OCI-LY7 (cell line): Measurements from ENCODE around the gene CES4A. TPM values are rescaled to one million over a fixed set of nuclear protein-coding genes. Genes with fewer than 3 reads are reported as not detected.

ENCODE experiments used
- BruUV-seq: library from RNA; stranded (reverse); fragments of 400-500 nt; replicated peaks from 2 replicates; lab custom pipeline; 2021; lab: Mats Ljungman, UMichigan
- CTCF ChIA-PET: fragments of 300-600 bp; sonication (Branson Sonifier 250); formaldehyde crosslinking; loops from one replicate; lab custom pipeline; 2022; ENCODE audit warnings: antibody characterized with exemption; ENCODE audit not compliant: unreplicated experiment; lab: Charles Lee
- POLR2A ChIA-PET: fragments of 300-600 bp; sonication (Branson Sonifier 250); formaldehyde crosslinking; loops from one replicate; lab custom pipeline; 2022; ENCODE audit warnings: antibody characterized with exemption; lab: Charles Lee
- DNase-seq: peaks from one replicate; pipeline ENCODE4 v3.0.0-alpha.2; 2015; ENCODE audit warnings: low spot score
- H2AFZ ChIP-seq: fragments of 200-600 bp; sonication (generic), shearing (Covaris generic); 2 replicates; pipeline ENCODE4 v1.6.1; 2014; ENCODE audit warnings: mild to moderate bottlenecking, antibody characterized with exemption, low read length, moderate library complexity
- H3K27ac ChIP-seq: fragments of 200-600 bp; sonication (generic); 2 replicates; pipeline ENCODE4 v1.5.1; 2014; ENCODE audit warnings: mixed run types, low read depth, mild to moderate bottlenecking, moderate library complexity, low read length, inconsistent platforms; ENCODE audit not compliant: poor library complexity, severe bottlenecking
- H3K36me3 ChIP-seq: fragments of 200-600 bp; sonication (generic); 2 replicates; pipeline ENCODE4 v1.6.1; 2014; ENCODE audit warnings: mild to moderate bottlenecking, antibody characterized with exemption, low read length, moderate library complexity, mixed read lengths; ENCODE audit not compliant: insufficient read depth
- H3K4me1 ChIP-seq: fragments of 200-600 bp; sonication (generic); 2 replicates; pipeline ENCODE4 v1.5.1; 2014; ENCODE audit warnings: mild to moderate bottlenecking, low read length; ENCODE audit not compliant: insufficient read depth, poor library complexity, severe bottlenecking
- H3K4me2 ChIP-seq: fragments of 200-600 bp; sonication (generic); 2 replicates; pipeline ENCODE4 v1.6.1; 2014; ENCODE audit warnings: mild to moderate bottlenecking, low read length
- H3K4me3 ChIP-seq: fragments of 200-600 bp; sonication (generic); 2 replicates; pipeline ENCODE4 v1.5.1; 2014; ENCODE audit warnings: mild to moderate bottlenecking, low read depth, low read length; ENCODE audit not compliant: poor library complexity, severe bottlenecking
- H3K79me2 ChIP-seq: fragments of 200-600 bp; sonication (generic); 2 replicates; pipeline ENCODE4 v1.6.1; 2016; ENCODE audit warnings: low read depth, mild to moderate bottlenecking, low read length, moderate library complexity, mixed read lengths; ENCODE audit not compliant: insufficient read depth
- H3K9me2 ChIP-seq: fragments of 200-600 bp; sonication (generic); 2 replicates; pipeline ENCODE4 v1.6.1; 2016; ENCODE audit warnings: mild to moderate bottlenecking, low read length, mixed read lengths; ENCODE audit not compliant: insufficient read depth
- H3K9me3 ChIP-seq: fragments of 200-600 bp; sonication (generic); 2 replicates; pipeline ENCODE4 v1.6.1; 2014; ENCODE audit warnings: mild to moderate bottlenecking, mixed run types, low read length, mixed read lengths
- H4K20me1 ChIP-seq: fragments of 200-600 bp; sonication (generic); 2 replicates; pipeline ENCODE4 v1.6.1; 2014; ENCODE audit warnings: mild to moderate bottlenecking, antibody characterized with exemption, low read length, moderate library complexity, mixed read lengths; ENCODE audit not compliant: insufficient read depth
- EZH2phosphoT487 ChIP-seq: fragments of 200-600 bp; sonication (generic); IDR thresholded peaks from 2 replicates; pipeline ENCODE4 v1.6.1; 2018; ENCODE audit warnings: low read depth, borderline replicate concordance, mild to moderate bottlenecking, mixed run types, antibody characterized with exemption, low read length, moderate library complexity, mixed read lengths
- intact Hi-C: fragments of 100-400 bp; cut with micrococcal nuclease; formaldehyde crosslinking; loops from one replicate; pipeline ENCODE4 v1.10.0; 2022; ENCODE audit not compliant: unreplicated experiment
- total RNA-seq, 2 experiments: library from RNA; depleted of rRNA in 1 of 2; stranded (reverse); fragments of >200 nt in 1 of 2; shearing (Covaris generic) in 1 of 2; gene quantifications; 2 replicates each; pipeline ENCODE4 v1.2.3, GENCODE V29; 2014 to 2022
- TF ChIP-seq, protein P1 (sequence below): fragments of 200-600 bp; sonication (generic); conservative IDR thresholded peaks from 2 replicates; pipeline ENCODE4 v1.5.1; 2014; ENCODE audit warnings: mild to moderate bottlenecking, antibody characterized with exemption, low read length, moderate library complexity, mixed read lengths

The CES4A gene
- total RNA-seq, 2 experiments from 2014 or later, result 0.38 to 0.47 TPM

DNA sequence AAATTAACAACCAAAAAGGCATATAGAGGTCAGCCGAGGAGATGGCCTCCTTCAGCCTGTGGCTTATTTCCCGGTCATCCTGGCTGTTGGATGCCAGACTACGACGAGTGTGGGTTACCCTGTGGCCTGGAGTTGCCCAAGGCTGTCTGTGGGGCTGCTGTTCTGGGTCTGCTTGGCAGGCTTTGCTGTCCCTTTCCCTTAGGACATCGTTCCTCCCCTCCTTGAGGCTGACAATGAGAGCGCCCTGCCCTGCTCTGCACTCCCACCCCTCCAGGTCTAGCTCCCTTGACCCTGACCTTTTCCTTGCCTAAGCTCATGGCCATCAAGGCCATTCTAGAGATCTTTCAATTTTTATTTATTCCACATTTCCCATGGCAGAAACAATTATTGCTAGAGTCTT is 38.7 kb downstream of the CES4A start:
- no peak for TF ChIP-seq EZH2phosphoT487
- TF ChIP-seq, protein P1, sequence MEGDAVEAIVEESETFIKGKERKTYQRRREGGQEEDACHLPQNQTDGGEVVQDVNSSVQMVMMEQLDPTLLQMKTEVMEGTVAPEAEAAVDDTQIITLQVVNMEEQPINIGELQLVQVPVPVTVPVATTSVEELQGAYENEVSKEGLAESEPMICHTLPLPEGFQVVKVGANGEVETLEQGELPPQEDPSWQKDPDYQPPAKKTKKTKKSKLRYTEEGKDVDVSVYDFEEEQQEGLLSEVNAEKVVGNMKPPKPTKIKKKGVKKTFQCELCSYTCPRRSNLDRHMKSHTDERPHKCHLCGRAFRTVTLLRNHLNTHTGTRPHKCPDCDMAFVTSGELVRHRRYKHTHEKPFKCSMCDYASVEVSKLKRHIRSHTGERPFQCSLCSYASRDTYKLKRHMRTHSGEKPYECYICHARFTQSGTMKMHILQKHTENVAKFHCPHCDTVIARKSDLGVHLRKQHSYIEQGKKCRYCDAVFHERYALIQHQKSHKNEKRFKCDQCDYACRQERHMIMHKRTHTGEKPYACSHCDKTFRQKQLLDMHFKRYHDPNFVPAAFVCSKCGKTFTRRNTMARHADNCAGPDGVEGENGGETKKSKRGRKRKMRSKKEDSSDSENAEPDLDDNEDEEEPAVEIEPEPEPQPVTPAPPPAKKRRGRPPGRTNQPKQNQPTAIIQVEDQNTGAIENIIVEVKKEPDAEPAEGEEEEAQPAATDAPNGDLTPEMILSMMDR, result no peak
- ChIA-PET POLR2A (interaction anchor here (1.8 kb wide), 1 partner anchor 9 kb away, joined by 17 read pairs; no protein-coding TSS in a partner anchor), CTCF (interaction anchor here (0.7 kb wide), 1 partner anchor 435 kb away, joined by 4 read pairs; no protein-coding TSS in a partner anchor)
- H3K9me3 ChIP-seq, result no peaks in the 10 kb centered on the region
- peaks cover 21% of the 10 kb centered on the region for H3K36me3 ChIP-seq
- H4K20me1 ChIP-seq, result peaks cover 13% of the 10 kb centered on the region; the same call in 1 of the 2 replicates
- no peak overlapping the region for H3K4me3 ChIP-seq
- no peak overlapping the region for H2AFZ ChIP-seq
- H3K27ac ChIP-seq, result no peak overlapping the region
- H3K4me1 ChIP-seq, result peaks cover 30% of the 10 kb centered on the region
- no peak for DNase-seq
- H3K4me2 ChIP-seq, result no peak overlapping the region
- H3K9me2 ChIP-seq, result no peaks in the 10 kb centered on the region
- H3K79me2 ChIP-seq, result peaks cover 23% of the 10 kb centered on the region; the same call in 1 of the 2 replicates
- intact Hi-C loops, result no loop called here
- no TSS peak for BruUV-seq

DNA sequence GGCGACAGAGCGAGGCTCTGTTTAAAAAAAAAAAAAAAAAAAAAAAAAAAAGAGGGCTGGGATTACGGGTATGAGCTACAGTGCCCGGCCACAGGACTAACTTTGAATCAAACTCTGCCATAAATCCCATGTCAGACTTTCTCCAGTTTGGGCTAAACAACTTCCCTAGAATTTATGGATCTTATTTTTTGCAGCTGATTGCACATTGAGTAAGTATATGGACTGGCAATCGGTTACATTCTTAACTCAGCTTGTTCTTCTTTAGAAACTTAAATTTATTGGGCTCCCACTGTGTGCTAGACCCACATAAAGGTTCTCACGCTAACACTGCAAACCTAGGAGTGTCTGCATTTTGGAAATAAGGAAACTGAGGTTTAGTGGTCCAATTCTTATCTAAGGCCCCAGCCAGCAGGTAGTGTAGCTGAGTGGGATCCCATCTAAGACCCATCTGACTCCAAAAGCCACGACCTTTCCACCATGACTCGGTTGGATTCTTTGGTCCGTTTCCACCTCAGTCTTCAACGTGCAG is 39.8 kb downstream of the CES4A start:
- Histone ChIP-seq H3K4me3 (peak overlapping the region; percentile 72), H3K9me3 (no peaks in the 10 kb centered on the region), H3K4me2 (peak overlapping the region; percentile 74), H4K20me1 (peaks cover 14% of the 10 kb centered on the region; the same call in 1 of the 2 replicates), H3K36me3 (peaks cover 33% of the 10 kb centered on the region), H2AFZ (peak overlapping the region; percentile 92), H3K4me1 (peaks cover 33% of the 10 kb centered on the region), H3K79me2 (peaks cover 35% of the 10 kb centered on the region; the same call in 1 of the 2 replicates), H3K27ac (peak overlapping the region; percentile 69), H3K9me2 (no peaks in the 10 kb centered on the region)
- CTCF ChIA-PET, result interaction anchor here (0.7 to 0.8 kb wide), 2 partner anchors 10 to 76 kb away, joined by 3 read pairs; no protein-coding TSS in a partner anchor
- TSS peak; percentile 97 for BruUV-seq
- no peak for DNase-seq
- POLR2A ChIA-PET, result interaction anchor here (0.5 to 1.8 kb wide), 9 partner anchors 9 to 337 kb away, joined by 3 to 17 read pairs (median 3); partner anchors contain the start of gene CES3
- TF ChIP-seq EZH2phosphoT487, result no peak
- TF ChIP-seq, protein P1, result no peak
- intact Hi-C loops, result no loop called here
